Myometrial cell (primary cell): Measurements from ENCODE around the gene SNX21. TPM values are rescaled to one million over a fixed set of nuclear protein-coding genes. Genes with fewer than 3 reads are reported as not detected.

Experiments
- total RNA-seq: library from RNA; depleted of rRNA; stranded (reverse); fragments of >200 nt; gene quantifications from 2 replicates; pipeline ENCODE4 v1.2.3, GENCODE V29; 2015

SNX21 gene, protein sequence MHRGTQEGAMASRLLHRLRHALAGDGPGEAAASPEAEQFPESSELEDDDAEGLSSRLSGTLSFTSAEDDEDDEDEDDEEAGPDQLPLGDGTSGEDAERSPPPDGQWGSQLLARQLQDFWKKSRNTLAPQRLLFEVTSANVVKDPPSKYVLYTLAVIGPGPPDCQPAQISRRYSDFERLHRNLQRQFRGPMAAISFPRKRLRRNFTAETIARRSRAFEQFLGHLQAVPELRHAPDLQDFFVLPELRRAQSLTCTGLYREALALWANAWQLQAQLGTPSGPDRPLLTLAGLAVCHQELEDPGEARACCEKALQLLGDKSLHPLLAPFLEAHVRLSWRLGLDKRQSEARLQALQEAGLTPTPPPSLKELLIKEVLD
- 69.8 and 73.5 TPM in 2 replicates for total RNA-seq

DNA sequence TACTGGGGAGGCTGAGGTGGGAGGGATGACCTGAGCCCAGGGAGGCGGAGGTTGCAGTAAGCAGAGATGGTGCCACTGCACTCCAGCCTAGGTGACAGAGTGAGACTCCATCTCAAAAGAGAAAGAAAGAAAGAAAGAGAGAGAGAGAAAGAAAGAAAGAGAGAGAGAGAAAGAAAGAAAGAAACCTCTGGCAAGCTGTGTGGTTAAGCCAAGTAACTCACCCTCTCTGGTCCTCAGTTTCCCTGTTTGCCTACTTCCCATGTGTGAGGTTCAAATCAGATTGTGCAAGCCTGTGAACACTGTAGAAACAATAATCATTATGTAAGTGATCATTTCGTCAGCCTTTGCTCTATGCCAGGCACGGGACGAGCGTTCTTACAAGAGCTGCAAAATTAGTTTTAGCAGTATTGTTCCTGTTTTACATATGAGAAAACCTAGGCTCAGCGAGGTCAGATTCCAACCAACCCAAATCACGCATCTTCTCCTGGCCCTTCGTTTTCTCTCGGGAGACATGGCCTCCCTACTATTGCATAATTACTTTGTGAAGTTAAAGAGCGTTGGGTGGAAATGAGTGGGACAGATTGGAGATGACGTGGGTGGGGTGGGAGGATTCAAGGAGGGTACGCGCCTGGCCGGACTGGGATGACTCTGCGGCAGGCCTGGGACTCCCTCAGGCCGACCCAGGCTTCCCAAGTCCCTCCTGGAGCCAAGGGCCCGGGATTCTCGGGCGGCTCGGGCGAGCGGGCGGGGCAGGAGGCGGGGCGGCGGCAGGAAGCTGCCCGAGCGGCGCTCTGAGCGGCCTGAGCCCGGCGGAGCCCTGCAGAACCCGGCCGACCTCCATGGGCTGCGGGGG is at the start of gene SNX21:
Gene SNX21 (plus strand): TSS at position 770 of the 853 bp plus-strand sequence. CDS start 121 bp downstream, outside the sequence.

GRCh38 chr20:45812157-45813005 is 21.2 kb upstream of the SNX21 start, which contains the start of gene UBE2C:
Gene UBE2C, plus strand, starts transcription at chr20:45812644. Its CDS starts 52 bp downstream, at chr20:45812696.

GRCh38 chr20:45827030-45827652 is 6.5 kb upstream of the SNX21 start, which contains the start of gene TNNC2:
Gene TNNC2, minus strand, starts transcription at chr20:45827312. Its CDS starts 64 bp downstream, at chr20:45827248.

GRCh38 chr20:45857114-45857881 is 23.7 kb downstream of the SNX21 start, which contains the start of the genes ACOT8 and ZSWIM3:
Gene ACOT8, minus strand, starts transcription at chr20:45857392. Its CDS starts 77 bp downstream, at chr20:45857315.
Gene ZSWIM3, plus strand, starts transcription at chr20:45857614. Its CDS starts 212 bp downstream, at chr20:45857826.

DNA sequence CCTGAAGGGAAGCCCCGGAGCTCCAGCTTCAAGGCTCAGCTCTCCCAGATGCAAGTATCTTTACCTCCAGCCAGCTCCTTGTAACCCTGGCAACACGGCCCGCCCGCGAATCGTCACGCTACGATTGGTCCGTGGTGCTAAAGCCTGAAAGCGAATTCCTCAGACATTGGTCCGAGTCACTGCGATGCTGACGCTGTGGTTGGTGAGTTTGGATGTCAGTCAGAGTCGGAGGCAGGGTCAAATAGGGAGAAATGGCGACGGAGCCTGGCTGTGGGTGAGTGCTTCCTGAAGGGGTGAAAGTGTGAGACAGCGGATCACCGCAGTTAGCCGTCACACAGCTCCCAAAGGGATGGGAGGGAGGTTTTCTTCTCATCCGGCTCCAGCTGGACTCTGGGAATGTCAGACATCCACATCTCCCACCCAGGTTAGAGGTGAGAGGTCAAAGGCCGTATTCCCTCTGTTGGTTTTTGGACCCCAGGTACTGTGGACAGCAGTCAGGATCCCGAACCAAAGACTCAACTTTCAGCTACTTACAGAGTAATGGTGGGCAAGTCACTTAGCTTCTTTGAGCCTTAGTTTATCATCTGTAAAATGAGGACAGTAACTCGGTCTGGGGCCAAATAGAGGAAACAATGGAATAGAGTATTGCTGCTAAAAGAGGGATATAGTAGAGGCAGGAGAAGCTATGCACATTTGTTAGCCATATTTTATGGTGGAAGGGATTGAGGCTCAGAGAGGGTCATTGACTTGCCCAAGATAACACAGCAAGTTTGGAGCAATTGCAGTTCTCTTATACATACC is 47.6 kb downstream of the SNX21 start, which contains the start of gene ZSWIM1:
Gene ZSWIM1 (plus strand): TSS at position 240 of the 801 bp plus-strand sequence. CDS start 1,366 bp downstream, outside the sequence.

GRCh38 chr20:45887346-45887715 is 53.7 kb downstream of the SNX21 start, which contains the start of gene SPATA25:
Gene SPATA25, minus strand, starts transcription at chr20:45887622. Its CDS starts 32 bp downstream, at chr20:45887590.

DNA sequence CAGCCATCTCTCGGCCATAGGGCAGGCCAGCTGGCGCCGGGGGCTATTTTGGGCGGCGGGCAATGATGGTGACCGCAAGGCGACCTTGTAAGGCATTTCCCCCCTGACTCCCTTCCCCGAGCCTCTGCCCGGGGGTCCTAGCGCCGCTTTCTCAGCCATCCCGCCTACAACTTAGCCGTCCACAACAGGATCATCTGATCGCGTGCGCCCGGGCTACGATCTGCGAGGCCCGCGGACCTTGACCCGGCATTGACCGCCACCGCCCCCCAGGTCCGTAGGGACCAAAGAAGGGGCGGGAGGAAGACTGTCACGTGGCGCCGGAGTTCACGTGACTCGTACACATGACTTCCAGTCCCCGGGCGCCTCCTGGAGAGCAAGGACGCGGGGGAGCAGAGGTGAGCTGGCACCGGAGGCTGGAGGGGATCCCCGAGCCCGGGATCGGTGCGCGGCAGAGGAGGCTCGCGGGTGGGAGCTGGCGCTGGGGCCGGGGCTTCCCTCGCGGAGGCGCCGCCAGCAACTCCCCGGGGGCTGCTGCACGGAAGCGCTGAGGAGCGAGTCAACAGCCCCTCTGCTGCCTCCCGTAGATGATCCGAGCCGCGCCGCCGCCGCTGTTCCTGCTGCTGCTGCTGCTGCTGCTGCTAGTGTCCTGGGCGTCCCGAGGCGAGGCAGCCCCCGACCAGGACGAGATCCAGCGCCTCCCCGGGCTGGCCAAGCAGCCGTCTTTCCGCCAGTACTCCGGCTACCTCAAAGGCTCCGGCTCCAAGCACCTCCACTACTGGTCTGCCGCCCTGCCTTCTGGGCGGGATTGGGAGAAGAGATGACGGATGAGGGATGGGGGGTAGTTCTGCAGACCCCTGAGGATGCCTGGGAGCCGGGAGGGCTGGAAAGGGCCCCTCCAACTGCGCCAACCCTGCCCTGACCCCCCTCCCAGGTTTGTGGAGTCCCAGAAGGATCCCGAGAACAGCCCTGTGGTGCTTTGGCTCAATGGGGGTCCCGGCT is 57.7 kb downstream of the SNX21 start, which contains the start of the genes CTSA and NEURL2:
Gene CTSA (plus strand): TSS at position 351 of the 999 bp plus-strand sequence. CDS start 234 bp downstream, at position 585.
Gene NEURL2 (minus strand): TSS at position 224 of the 999 bp plus-strand sequence. CDS start 217 bp downstream, at position 7.

Other genes with a start within 250 kb of the SNX21 start
- not detected in 2 replicates for gene WFDC10A, start 204.1 kb upstream of the SNX21 start, total RNA-seq
- gene WFDC9, start 202.5 kb upstream of the SNX21 start, total RNA-seq = not detected in 2 replicates
- not detected in 2 replicates for gene WFDC11, start 163.6 kb upstream of the SNX21 start, total RNA-seq
- gene WFDC13, start 131.8 kb upstream of the SNX21 start, total RNA-seq = not detected in 2 replicates
- gene WFDC10B, start 128.8 kb upstream of the SNX21 start, total RNA-seq = not detected in 2 replicates
- not detected in 2 replicates for gene SPINT4, start 111.5 kb upstream of the SNX21 start, total RNA-seq
- 0.89 and 5.8 TPM in 2 replicates for gene WFDC3, start 41.9 kb upstream of the SNX21 start, total RNA-seq
- gene DNTTIP1, start 41.8 kb upstream of the SNX21 start, total RNA-seq = 28.5 and 34.6 TPM in 2 replicates
- gene UBE2C, start 21.2 kb upstream of the SNX21 start, total RNA-seq = 85.6 and 91.8 TPM in 2 replicates
- not detected in 2 replicates for gene TNNC2, start 6.5 kb upstream of the SNX21 start, total RNA-seq
- gene ACOT8, start 23.6 kb downstream of the SNX21 start, total RNA-seq = 58.3 and 71.8 TPM in 2 replicates
- 2.6 and 5.1 TPM in 2 replicates for gene ZSWIM3, start 23.8 kb downstream of the SNX21 start, total RNA-seq
- 7.8 and 12.2 TPM in 2 replicates for gene ZSWIM1, start 47.4 kb downstream of the SNX21 start, total RNA-seq
- gene SPATA25, start 53.8 kb downstream of the SNX21 start, total RNA-seq = not detected in 2 replicates
- 1.2 and 6.4 TPM in 2 replicates for gene NEURL2, start 57.4 kb downstream of the SNX21 start, total RNA-seq
- gene CTSA, start 57.5 kb downstream of the SNX21 start, total RNA-seq = 87.2 and 101 TPM in 2 replicates
- gene PLTP, start 78.4 kb downstream of the SNX21 start, total RNA-seq = 36.3 and 43.6 TPM in 2 replicates
- gene PCIF1, start 100.9 kb downstream of the SNX21 start, total RNA-seq = 13.8 and 31.7 TPM in 2 replicates
- gene ZNF335, start 138.4 kb downstream of the SNX21 start, total RNA-seq = 9.5 and 12.4 TPM in 2 replicates
- gene MMP9, start 175.1 kb downstream of the SNX21 start, total RNA-seq = under 0.01 and 0.58 TPM in 2 replicates
- gene SLC12A5, start 195.4 kb downstream of the SNX21 start, total RNA-seq = 0.18 TPM in 1 of 2 replicates, not detected in the other